GM21447 (cell line): Measurements from ENCODE around the gene PRSS53.

ENCODE experiments used
- ATAC-seq: cut with Tn5 transposase; IDR thresholded peaks from one replicate; pipeline ENCODE4 v1.9.1; 2021; ENCODE audit not compliant: unreplicated experiment

Gene PRSS53

GRCh38 chr16:31055613-31056012, 33.1 kb downstream of the PRSS53 start:
- ATAC-seq, result no peak

GRCh38 chr16:31052114-31052513, 36.6 kb downstream of the PRSS53 start:
- no peak for ATAC-seq

GRCh38 chr16:31050280-31051030, 38.3 kb downstream of the PRSS53 start:
- no peak for ATAC-seq

- ATAC-seq, result no peak
These were observed 44.8 kb downstream of the PRSS53 start for GRCh38 chr16:31043898-31044481.

GRCh38 chr16:31043352-31043751, 45.4 kb downstream of the PRSS53 start:
- ATAC-seq, result no peak

- ATAC-seq, result no peak
These were observed 45.9 kb downstream of the PRSS53 start for GRCh38 chr16:31042866-31043265.

GRCh38 chr16:31038993-31039392, 49.8 kb downstream of the PRSS53 start:
- ATAC-seq, result no peak

- ATAC-seq, result no peak
These were observed 52.1 kb downstream of the PRSS53 start for GRCh38 chr16:31036691-31037090.

GRCh38 chr16:31033709-31034492, 54.8 kb downstream of the PRSS53 start:
- peak; percentile 42 for ATAC-seq
